T-cell (primary cell): ENCODE results near the gene TNC. TPM values are rescaled to one million over a fixed set of nuclear protein-coding genes. Genes with fewer than 3 reads are reported as not detected.

Experiments
- ATAC-seq, 4 experiments: fragments of 200-7000 bp in 3 of 4; fragments of 150-1000 bp in 1 of 4; cut with Tn5 transposase; replicated peaks in 1 of 4; 1 replicate in 3 of 4; 2 replicates in 1 of 4; pipeline ENCODE4 v1.10.0; 2021; ENCODE audit warnings: moderate library complexity in 3 of 4, mild to moderate bottlenecking in 2 of 4, moderate number of reproducible peaks in 1 of 4
- CTCF ChIA-PET, 2 donors: fragments of 300-600 bp; sonication (Branson Sonifier 250); formaldehyde crosslinking; loops; one replicate each; lab custom pipeline; 2022; ENCODE audit warnings: antibody characterized with exemption in 2 of 2; lab: Charles Lee
- POLR2A ChIA-PET, 2 donors: fragments of 300-600 bp; sonication (Branson Sonifier 250); formaldehyde crosslinking; loops; one replicate each; lab custom pipeline; 2022; ENCODE audit warnings: antibody characterized with exemption in 2 of 2; lab: Charles Lee
- DNase-seq, 35 experiments: peaks; one replicate each; pipeline versions ENCODE4 v3.0.0 to v3.0.0-alpha.2; 2013 to 2023
- H3K27ac ChIP-seq: one replicate; pipeline ENCODE4 v1.5.1; 2013; ENCODE audit warnings: low read length
- H3K27me3 ChIP-seq, 2 experiments: replicated peaks in 1 of 2; 1 replicate in 1 of 2; 2 replicates in 1 of 2; pipeline versions ENCODE4 v1.6.1 to v1.7.0; 2013; ENCODE audit warnings: low read length in 1 of 2, mixed read lengths in 1 of 2; ENCODE audit not compliant: control insufficient read depth in 2 of 2, insufficient read depth in 2 of 2; ENCODE audit errors: extremely low read depth in 1 of 2
- H3K36me3 ChIP-seq, 2 donors: 1 replicate in 1 of 2; 2 replicates in 1 of 2; pipeline versions ENCODE4 v1.6.1 to v1.7.0; 2013; ENCODE audit warnings: low read length in 1 of 2; ENCODE audit not compliant: control insufficient read depth in 2 of 2, insufficient read depth in 1 of 2; ENCODE audit errors: extremely low read depth in 1 of 2
- H3K4me1 ChIP-seq, 2 experiments: 1 replicate in 1 of 2; 2 replicates in 1 of 2; pipeline versions ENCODE4 v1.6.1 to v1.7.0; 2013; ENCODE audit warnings: low read length in 2 of 2, mixed read lengths in 1 of 2; ENCODE audit not compliant: insufficient read depth in 2 of 2, control insufficient read depth in 1 of 2; ENCODE audit errors: extremely low read depth in 1 of 2
- H3K4me3 ChIP-seq, 2 donors: 1 replicate in 1 of 2; 2 replicates in 1 of 2; pipeline versions ENCODE4 v1.5.1 to v1.7.0; 2013; ENCODE audit warnings: mild to moderate bottlenecking in 2 of 2, low read length in 1 of 2, moderate library complexity in 1 of 2; ENCODE audit not compliant: control insufficient read depth in 1 of 2; ENCODE audit errors: extremely low read depth in 1 of 2
- H3K9me3 ChIP-seq: 2 replicates; pipeline ENCODE4 v1.7.0; 2013
- H3K27ac Mint-ChIP-seq, 2 donors: one replicate each; pipeline ENCODE4 v1.8.0; 2020 to 2021; ENCODE audit warnings: mild to moderate bottlenecking in 2 of 2, mixed read lengths in 2 of 2
- H3K27me3 Mint-ChIP-seq, 2 donors: one replicate each; pipeline ENCODE4 v1.8.0; 2021 to 2022; ENCODE audit warnings: mixed read lengths in 2 of 2
- H3K36me3 Mint-ChIP-seq: one replicate; pipeline ENCODE4 v1.8.0; 2021; ENCODE audit warnings: mixed read lengths
- H3K4me1 Mint-ChIP-seq, 3 donors: one replicate each; pipeline ENCODE4 v1.8.0; 2020 to 2022; ENCODE audit warnings: mixed read lengths in 3 of 3, mild to moderate bottlenecking in 1 of 3
- H3K4me3 Mint-ChIP-seq, 3 donors: one replicate each; pipeline ENCODE4 v1.8.0; 2020 to 2022; ENCODE audit warnings: mild to moderate bottlenecking in 3 of 3, mixed read lengths in 3 of 3, moderate library complexity in 3 of 3
- H3K9me3 Mint-ChIP-seq, 3 donors: one replicate each; pipeline ENCODE4 v1.8.0; 2020 to 2022; ENCODE audit warnings: mixed read lengths in 3 of 3
- WGBS: methylation state at CpG from one replicate; pipeline ENCODE4 v1.1.5; 2013; ENCODE audit warnings: missing lambda C conversion rate; ENCODE audit not compliant: insufficient coverage; 5-methylcytosine and 5-hydroxymethylcytosine counted together
- total RNA-seq, 35 experiments: library from RNA in 6 of 35; stranded (reverse) in 6 of 35; fragments of 120-200 nt in 1 of 35; gene quantifications; one replicate each; pipeline versions ENCODE4 v1.2.1 to v1.2.4 and lab custom pipeline; 2013 to 2026

TNC gene
- total RNA-seq, 5 donors from 2014 or later (not counting 1 experiment from before 2014, with no cell fraction given): 0.16 to 0.29 (median 0.20) TPM; not detected in 2

- no peak overlapping the region for H3K4me3 Mint-ChIP-seq
- no peaks in the 10 kb centered on the region for H3K9me3 Mint-ChIP-seq
- ATAC-seq (no peak), DNase-seq (no peak)
- POLR2A ChIA-PET: no interaction called here
- no peaks in the 10 kb centered on the region for H3K36me3 ChIP-seq
- CTCF ChIA-PET: no interaction called here
- H3K27me3 Mint-ChIP-seq: peaks cover 11 to 12% of the 10 kb centered on the region in 2 donors
- H3K27ac ChIP-seq: no peak overlapping the region
- no peaks in the 10 kb centered on the region for H3K36me3 Mint-ChIP-seq
- H3K9me3 ChIP-seq: no peaks in the 10 kb centered on the region
- H3K4me1 Mint-ChIP-seq: peaks cover 0 to 5% (median 3%) of the 10 kb centered on the region in 3 donors
- no peak overlapping the region for H3K27ac Mint-ChIP-seq
- WGBS: no CpG with 5 or more reads among the region's 3 CpGs
- H3K27me3 ChIP-seq: peaks cover 0 to 3% of the 10 kb centered on the region in 2 experiments
- no peak overlapping the region for H3K4me3 ChIP-seq
- H3K4me1 ChIP-seq: no peaks in the 10 kb centered on the region
Observed at GRCh38 chr9:115043632-115044031, 74.3 kb downstream of the TNC start.

GRCh38 chr9:115042781-115043509 is 75.0 kb downstream of the TNC start:
- H3K27me3 Mint-ChIP-seq: peaks cover 10 to 11% of the 10 kb centered on the region in 2 donors
- Histone ChIP-seq H3K27ac (no peak overlapping the region), H3K27me3 (peaks cover 0 to 3% of the 10 kb centered on the region in 2 experiments), H3K36me3 (no peaks in the 10 kb centered on the region), H3K4me3 (no peak overlapping the region), H3K9me3 (no peaks in the 10 kb centered on the region), H3K4me1 (no peaks in the 10 kb centered on the region)
- no peaks in the 10 kb centered on the region for H3K36me3 Mint-ChIP-seq
- H3K4me1 Mint-ChIP-seq: peaks cover 0 to 5% (median 3%) of the 10 kb centered on the region in 3 donors
- no peak for DNase-seq
- no peak overlapping the region for H3K27ac Mint-ChIP-seq
- POLR2A ChIA-PET: no interaction called here
- H3K4me3 Mint-ChIP-seq: no peak overlapping the region
- 0% methylated on average over 1 of the region's 3 CpGs for WGBS
- H3K9me3 Mint-ChIP-seq: no peaks in the 10 kb centered on the region
- CTCF ChIA-PET: no interaction called here
- no peak for ATAC-seq

GRCh38 chr9:115039516-115040120 is 78.3 kb downstream of the TNC start:
- ATAC-seq (no peak), DNase-seq (no peak)
- ChIA-PET POLR2A (no interaction called here), CTCF (interaction anchor here in 1 of 2 donors (0.5 kb wide), 1 partner anchor 194 kb away, joined by 3 read pairs; no protein-coding TSS in a partner anchor)
- no peaks in the 10 kb centered on the region for H3K36me3 Mint-ChIP-seq
- H3K9me3 Mint-ChIP-seq: no peaks in the 10 kb centered on the region
- H3K36me3 ChIP-seq: no peaks in the 10 kb centered on the region
- H3K27ac Mint-ChIP-seq: no peak overlapping the region
- no peak overlapping the region for H3K4me3 ChIP-seq
- no peak overlapping the region for H3K4me3 Mint-ChIP-seq
- peaks cover 11 to 14% (median 12%) of the 10 kb centered on the region in 3 donors for H3K4me1 Mint-ChIP-seq
- no peaks in the 10 kb centered on the region for H3K4me1 ChIP-seq
- WGBS: 66% methylated on average over 4 of the region's 4 CpGs
- no peak overlapping the region for H3K27ac ChIP-seq
- peaks cover 0 to 3% of the 10 kb centered on the region in 2 experiments for H3K27me3 ChIP-seq
- no peaks in the 10 kb centered on the region for H3K9me3 ChIP-seq
- H3K27me3 Mint-ChIP-seq: peaks cover 0 to 11% of the 10 kb centered on the region in 2 donors

GRCh38 chr9:115038178-115038577 is 79.8 kb downstream of the TNC start:
- H3K4me3 Mint-ChIP-seq: no peak overlapping the region
- POLR2A ChIA-PET: no interaction called here
- CTCF ChIA-PET: no interaction called here
- Histone ChIP-seq H3K27me3 (no peaks in the 10 kb centered on the region), H3K27ac (no peak overlapping the region), H3K36me3 (no peaks in the 10 kb centered on the region), H3K4me3 (no peak overlapping the region), H3K9me3 (no peaks in the 10 kb centered on the region), H3K4me1 (no peaks in the 10 kb centered on the region)
- ATAC-seq (no peak), DNase-seq (no peak)
- H3K27ac Mint-ChIP-seq: no peak overlapping the region
- H3K9me3 Mint-ChIP-seq: no peaks in the 10 kb centered on the region
- 92% methylated on average over 2 of the region's 2 CpGs for WGBS
- H3K4me1 Mint-ChIP-seq: peaks cover 9 to 12% (median 12%) of the 10 kb centered on the region in 3 donors
- H3K36me3 Mint-ChIP-seq: no peaks in the 10 kb centered on the region
- H3K27me3 Mint-ChIP-seq: peaks cover 0 to 8% of the 10 kb centered on the region in 2 donors

- POLR2A ChIA-PET: no interaction called here
- Mint-ChIP-seq H3K27ac (no peak overlapping the region), H3K4me3 (no peak overlapping the region), H3K36me3 (no peaks in the 10 kb centered on the region), H3K27me3 (no peaks in the 10 kb centered on the region), H3K9me3 (no peaks in the 10 kb centered on the region), H3K4me1 (peaks cover 6 to 12% (median 11%) of the 10 kb centered on the region in 3 donors)
- Histone ChIP-seq H3K4me3 (no peak overlapping the region), H3K4me1 (no peaks in the 10 kb centered on the region), H3K27me3 (no peaks in the 10 kb centered on the region), H3K27ac (no peak overlapping the region), H3K36me3 (no peaks in the 10 kb centered on the region), H3K9me3 (no peaks in the 10 kb centered on the region)
- 100% methylated on average over 2 of the region's 2 CpGs for whole genome bisulfite sequencing
- CTCF ChIA-PET: no interaction called here
- no peak for DNase-seq
- ATAC-seq: no peak
Observed at GRCh38 chr9:115036691-115037090, 81.3 kb downstream of the TNC start.

- no peak overlapping the region for H3K27ac Mint-ChIP-seq
- Histone ChIP-seq H3K4me1 (no peaks in the 10 kb centered on the region), H3K9me3 (no peaks in the 10 kb centered on the region), H3K27ac (no peak overlapping the region), H3K36me3 (no peaks in the 10 kb centered on the region), H3K27me3 (no peaks in the 10 kb centered on the region), H3K4me3 (no peak overlapping the region)
- H3K9me3 Mint-ChIP-seq: no peaks in the 10 kb centered on the region
- DNase-seq (no peak), ATAC-seq (peak in 2 of 4 experiments; percentile 16 to 33)
- ChIA-PET POLR2A (no interaction called here), CTCF (no interaction called here)
- H3K4me3 Mint-ChIP-seq: no peak overlapping the region
- no peaks in the 10 kb centered on the region for H3K36me3 Mint-ChIP-seq
- no peaks in the 10 kb centered on the region for H3K27me3 Mint-ChIP-seq
- peaks cover 6 to 12% (median 11%) of the 10 kb centered on the region in 3 donors for H3K4me1 Mint-ChIP-seq
- 22% methylated on average over 3 of the region's 17 CpGs for WGBS
Observed at GRCh38 chr9:115035841-115036612, 81.9 kb downstream of the TNC start.
